Measurements from ENCODE around the gene TMEM151B.

- no peak for TF ChIP-seq CREB1 (IDR thresholded peaks at IDR 0.05; ENCODE audit: low read depth)
- no peak for TF ChIP-seq MAX (IDR thresholded peaks at IDR 0.05)
- no peak for TF ChIP-seq RAD21 (IDR thresholded peaks at IDR 0.05; ENCODE audit: low read depth)
Observed at GRCh38 chr6:44271406-44271723, 1.1 kb downstream of the TMEM151B start.
